ENCODE measurements around the gene HMG20A.

HMG20A gene

GRCh38 chr15:77499087-77499760 lies 78.5 kb downstream of the HMG20A start:
- DNase-seq (ENCODE audit: low spot score), result no peak

DNA sequence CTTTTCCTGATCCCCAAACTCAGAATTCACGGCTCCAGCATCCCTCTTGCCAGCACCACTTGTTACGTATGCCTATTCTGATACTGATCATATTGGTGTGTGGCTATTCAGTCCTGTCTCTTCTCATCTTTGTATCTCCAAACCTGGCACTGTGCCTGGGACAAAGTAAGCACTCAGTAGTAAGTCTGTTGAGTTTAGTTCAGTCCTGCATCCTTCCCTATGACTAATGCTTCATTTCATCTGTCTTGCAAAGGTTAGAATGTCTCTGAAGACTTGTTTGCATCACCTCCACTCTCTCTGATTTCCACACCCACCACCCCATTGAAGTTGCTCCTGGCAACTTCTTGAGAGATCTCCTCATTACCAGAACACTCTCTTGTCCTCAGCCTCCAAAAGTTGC lies 80.3 kb downstream of the HMG20A start:
- DNase-seq (ENCODE audit: low spot score), result no peak

GRCh38 chr15:77502379-77503095 lies 81.8 kb downstream of the HMG20A start:
- no peak for DNase-seq (ENCODE audit: low spot score)

GRCh38 chr15:77503240-77503639 lies 82.6 kb downstream of the HMG20A start:
- DNase-seq (ENCODE audit: low spot score), result no peak

GRCh38 chr15:77503764-77504163 lies 83.1 kb downstream of the HMG20A start:
- DNase-seq (ENCODE audit: low spot score), result no peak

DNA sequence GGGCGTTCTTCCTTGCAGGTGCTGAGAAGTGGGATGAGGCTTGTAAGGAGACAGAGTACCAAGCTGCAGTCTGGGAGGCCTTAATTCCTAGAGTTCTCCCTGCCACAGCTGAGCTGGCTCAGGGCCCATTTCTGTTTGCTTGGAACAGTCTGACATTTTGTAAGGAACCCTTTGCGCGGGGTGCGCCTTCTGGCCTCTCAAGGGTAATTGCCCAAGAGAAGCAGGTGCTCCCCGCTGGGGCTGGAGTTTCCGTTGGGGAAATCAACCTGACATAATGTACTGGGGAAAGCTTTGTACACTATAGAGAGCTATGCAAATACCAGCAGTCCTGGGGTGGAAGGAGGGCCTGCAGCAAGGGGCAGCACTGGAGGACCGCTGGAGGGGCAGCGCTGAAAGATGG lies 83.6 kb downstream of the HMG20A start:
- no peak for DNase-seq (ENCODE audit: low spot score)

DNA sequence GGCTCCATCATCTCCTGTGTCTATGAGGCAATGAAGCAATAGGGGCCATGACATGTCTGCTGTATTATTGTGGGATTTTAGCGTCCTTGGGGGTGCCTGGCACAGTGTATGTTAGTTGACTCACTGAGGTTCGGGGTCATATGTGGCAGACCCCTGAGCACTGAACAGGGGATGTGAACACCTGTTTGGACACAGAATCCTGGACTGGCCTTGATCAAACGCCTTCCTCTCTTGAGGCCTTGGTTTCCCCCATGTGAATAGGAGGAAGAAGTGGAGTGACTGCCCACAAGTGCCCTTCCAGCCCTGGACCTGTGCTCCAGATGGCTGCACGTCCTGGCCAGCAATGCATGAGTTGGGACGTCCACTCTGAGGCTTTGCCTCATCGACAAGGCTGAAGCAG lies 84.2 kb downstream of the HMG20A start:
- DNase-seq (ENCODE audit: low spot score), result no peak

- DNase-seq (ENCODE audit: low spot score), result no peak
Observed at GRCh38 chr15:77505556-77505955, 84.9 kb downstream of the HMG20A start.

DNA sequence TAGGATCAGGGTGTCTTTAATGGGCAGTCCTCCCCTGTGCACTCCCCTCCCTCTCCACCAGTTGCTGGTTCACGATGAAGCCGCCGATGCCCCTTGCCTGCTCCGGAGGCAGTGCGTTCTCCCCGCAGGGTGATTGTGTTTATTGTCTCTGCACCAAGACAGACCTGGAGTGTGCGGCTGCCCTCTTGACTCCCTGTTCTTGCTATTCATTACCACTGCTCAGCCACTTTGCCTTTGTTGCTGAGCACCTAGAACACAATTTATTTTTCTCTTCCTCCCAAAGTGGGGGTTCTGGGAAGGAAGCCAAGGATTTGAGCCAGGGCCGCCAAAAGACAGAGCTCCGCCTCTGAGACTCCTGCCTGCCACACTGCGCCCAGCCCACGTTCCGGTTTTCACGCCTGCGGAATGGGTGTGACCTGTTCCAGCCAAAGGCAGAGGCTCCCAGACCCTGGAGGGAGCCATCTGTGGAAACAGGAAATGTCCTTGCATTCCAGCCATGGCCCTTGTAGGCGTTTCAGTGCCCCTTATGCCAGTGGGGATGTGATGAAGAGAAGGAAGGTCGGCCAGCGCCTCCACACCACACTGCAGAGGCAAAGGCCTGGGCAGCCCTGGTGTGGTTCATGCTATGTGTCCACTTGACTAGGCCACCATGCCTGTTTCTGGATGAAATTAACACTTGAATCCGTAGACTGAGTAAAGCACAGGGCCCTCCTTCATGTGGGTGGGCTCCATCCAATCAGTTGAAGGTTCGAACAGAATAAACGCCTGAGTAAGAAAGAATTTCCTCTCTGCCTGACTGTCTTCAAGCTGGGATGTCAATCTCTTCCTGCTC lies 85.8 kb downstream of the HMG20A start:
- DNase-seq (ENCODE audit: low spot score), result no peak

GRCh38 chr15:77507143-77507897 lies 86.6 kb downstream of the HMG20A start:
- DNase-seq (ENCODE audit: low spot score), result no peak

- DNase-seq (ENCODE audit: low spot score), result no peak
Observed at GRCh38 chr15:77507911-77508310, 87.2 kb downstream of the HMG20A start.

GRCh38 chr15:77508541-77509243 lies 88.0 kb downstream of the HMG20A start:
- no peak for DNase-seq (ENCODE audit: low spot score)

DNA sequence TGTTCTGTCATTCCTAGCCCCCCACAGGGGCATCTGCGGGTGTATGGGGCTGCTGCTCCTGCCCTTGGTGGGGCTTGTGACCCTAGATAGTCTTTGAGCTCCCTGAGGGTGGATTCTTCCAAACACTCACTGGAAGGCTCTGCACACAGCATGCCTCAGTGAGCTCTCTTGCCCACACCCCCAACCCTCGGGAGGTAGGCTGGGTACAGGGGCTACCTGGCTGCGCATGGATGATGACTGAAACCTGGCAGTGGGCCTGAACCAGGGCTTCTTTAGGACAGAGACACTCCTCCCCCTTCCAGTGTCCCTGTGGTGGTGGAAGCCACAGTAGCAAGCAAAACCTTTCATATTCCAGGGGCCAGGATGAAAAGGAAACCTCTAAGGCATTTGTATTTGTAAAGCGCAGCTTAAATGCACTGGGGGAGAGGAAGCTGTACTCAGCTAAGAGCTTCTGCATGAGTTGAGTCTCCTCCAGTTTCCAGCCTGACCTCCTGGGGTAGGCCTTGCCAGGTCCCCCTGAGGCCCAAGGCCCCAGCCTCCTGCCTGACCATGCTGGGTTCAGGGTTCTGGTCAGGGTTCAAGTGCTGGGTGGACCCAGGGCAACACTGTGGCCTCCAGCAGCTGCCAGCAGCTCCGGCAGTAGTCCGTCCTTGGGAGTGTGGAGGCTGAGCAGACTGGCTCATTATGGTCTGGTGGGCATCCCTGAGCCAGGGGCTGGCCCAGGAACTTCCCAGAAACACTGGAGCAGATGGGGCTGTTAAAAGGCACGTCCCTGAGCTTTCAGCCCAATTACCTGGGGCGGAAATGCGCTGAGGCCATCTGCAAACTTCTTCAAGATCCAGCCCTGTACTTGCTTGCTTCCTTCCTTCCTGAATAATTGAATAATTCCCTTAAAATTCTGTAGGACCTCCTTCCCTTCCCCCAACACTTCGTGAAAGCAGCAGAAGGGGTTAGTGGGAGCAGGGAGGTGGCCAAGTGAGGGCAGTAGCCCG lies 89.7 kb downstream of the HMG20A start:
- DNase-seq (ENCODE audit: low spot score), result no peak

DNA sequence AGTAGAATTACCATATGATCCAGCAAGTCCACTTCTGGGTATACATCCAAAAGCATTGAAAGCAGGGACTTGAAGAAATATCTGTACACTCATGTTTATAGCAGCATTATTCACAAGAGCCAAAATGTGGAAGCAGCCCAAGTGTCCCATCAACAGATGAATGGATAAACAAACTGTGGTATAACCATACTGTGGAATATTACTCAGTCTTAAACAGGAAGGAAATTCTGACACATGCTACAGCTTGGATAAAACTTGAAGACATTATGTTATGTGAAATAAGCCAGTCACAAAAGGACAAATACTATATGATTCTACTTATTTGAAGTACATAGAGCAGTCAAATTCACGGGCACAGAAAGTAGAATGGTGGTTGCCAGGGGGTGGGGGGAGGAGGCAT lies 91.2 kb downstream of the HMG20A start:
- no peak for DNase-seq (ENCODE audit: low spot score)

DNA sequence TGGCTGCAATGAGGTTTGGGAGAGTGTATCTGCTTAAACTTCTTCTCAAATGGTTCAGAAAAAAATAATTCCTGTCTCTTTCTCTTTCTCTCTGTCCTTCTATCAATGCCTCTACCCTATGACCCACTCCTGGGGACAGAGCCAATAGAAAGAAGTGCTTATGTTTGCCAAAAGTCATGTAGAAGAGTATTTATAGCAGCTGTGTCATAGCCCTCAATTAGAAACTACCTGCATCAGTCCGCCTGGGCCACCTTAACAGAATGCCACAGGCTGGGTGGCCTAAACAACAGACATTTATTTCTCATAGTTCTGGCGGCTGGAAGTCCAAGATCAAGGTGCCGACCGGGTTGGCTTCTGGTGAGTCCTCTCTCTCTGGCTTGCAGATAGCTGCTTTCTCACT lies 92.5 kb downstream of the HMG20A start:
- no peak for DNase-seq (ENCODE audit: low spot score)

GRCh38 chr15:77514641-77515402 lies 94.1 kb downstream of the HMG20A start:
- no peak for DNase-seq (ENCODE audit: low spot score)

DNA sequence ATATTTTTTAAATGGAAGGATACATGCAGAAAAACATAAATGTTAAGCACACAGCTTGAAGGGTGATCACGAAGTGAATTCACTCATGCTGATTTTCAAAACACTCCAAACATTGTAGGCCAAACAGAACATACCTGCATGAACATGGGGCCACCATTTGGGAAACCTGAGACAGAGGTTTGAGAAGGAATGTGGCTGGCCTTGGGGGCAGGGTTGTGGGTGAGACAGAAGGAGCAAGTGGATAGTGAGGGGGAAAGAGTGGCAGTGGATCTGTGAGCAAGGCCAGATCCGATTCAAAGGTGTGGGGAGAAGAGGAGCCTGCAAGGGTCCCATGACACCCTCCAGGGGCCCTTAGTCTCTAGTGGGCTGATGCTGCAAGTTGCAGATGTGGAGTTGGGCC lies 94.9 kb downstream of the HMG20A start:
- DNase-seq (ENCODE audit: low spot score), result no peak

- DNase-seq (ENCODE audit: low spot score), result no peak
Observed at GRCh38 chr15:77516076-77516475, 95.4 kb downstream of the HMG20A start.

- no peak for DNase-seq (ENCODE audit: low spot score)
Observed at GRCh38 chr15:77516786-77517185, 96.1 kb downstream of the HMG20A start.

DNA sequence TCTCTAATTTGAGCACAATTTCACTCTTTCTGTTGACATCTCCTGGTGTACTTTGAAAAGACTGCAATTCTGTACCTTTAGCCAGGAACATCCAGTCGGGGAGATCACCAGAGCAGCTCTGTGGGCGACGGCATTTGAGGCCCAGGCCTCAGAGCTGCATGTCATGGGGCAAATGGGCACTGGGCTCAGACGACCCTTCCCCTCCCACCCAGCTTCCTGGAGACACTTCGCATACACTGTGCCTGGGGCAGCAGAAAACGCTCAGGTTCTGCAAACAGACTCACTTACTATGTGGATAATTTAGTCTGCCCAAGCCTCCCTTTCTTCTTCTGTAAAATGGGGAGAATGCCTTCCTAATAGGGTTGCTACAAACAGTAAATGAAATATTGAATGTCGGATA lies 96.9 kb downstream of the HMG20A start:
- DNase-seq (ENCODE audit: low spot score), result no peak
